IPS-18c (cell line): Measurements from ENCODE around the gene TMEM176B.

Experiments used
- H3K4me3 ChIP-seq: 2 replicates; pipeline ENCODE4 v1.7.0; 2013; ENCODE audit warnings: low read depth, mild to moderate bottlenecking, low read length, moderate library complexity; ENCODE audit not compliant: insufficient read depth
- H3K9me3 ChIP-seq: one replicate; pipeline ENCODE4 v1.6.1; 2013; ENCODE audit warnings: mild to moderate bottlenecking, low read length, moderate library complexity; ENCODE audit not compliant: control insufficient read depth, insufficient read depth

The TMEM176B gene

DNA sequence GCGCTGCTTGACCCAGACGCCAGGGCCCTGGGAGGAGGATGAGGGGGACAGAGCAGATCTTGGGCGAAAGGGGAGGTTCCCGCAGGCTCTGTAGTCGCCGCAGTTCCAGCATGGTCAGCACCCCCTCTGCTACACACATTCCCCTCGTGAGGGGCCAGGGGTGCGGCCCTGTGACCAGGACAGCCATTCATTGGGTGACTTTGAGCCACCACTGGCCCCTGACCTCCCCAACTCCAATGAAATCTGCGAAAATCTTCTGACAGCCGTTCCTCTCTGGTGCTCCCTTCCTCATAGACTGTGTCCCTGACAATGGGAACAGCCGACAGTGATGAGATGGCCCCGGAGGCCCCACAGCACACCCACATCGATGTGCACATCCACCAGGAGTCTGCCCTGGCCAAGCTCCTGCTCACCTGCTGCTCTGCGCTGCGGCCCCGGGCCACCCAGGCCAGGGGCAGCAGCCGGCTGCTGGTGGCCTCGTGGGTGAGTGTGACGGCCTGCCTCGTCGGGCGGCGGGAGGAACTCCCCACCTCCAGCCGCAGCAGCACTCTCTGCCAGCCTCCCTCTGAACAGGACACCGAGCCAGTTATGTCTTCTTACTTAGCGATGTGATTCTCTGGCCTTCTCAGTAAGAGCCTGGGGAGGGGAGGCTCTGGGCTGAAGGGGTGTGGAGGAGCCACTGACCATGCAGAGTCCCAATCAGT is 1.2 kb upstream of the TMEM176B start:
- peaks cover 3% of the 10 kb centered on the region for H3K9me3 ChIP-seq
- H3K4me3 ChIP-seq = peak overlapping the region; percentile 38; the same call in 1 of the 2 replicates

DNA sequence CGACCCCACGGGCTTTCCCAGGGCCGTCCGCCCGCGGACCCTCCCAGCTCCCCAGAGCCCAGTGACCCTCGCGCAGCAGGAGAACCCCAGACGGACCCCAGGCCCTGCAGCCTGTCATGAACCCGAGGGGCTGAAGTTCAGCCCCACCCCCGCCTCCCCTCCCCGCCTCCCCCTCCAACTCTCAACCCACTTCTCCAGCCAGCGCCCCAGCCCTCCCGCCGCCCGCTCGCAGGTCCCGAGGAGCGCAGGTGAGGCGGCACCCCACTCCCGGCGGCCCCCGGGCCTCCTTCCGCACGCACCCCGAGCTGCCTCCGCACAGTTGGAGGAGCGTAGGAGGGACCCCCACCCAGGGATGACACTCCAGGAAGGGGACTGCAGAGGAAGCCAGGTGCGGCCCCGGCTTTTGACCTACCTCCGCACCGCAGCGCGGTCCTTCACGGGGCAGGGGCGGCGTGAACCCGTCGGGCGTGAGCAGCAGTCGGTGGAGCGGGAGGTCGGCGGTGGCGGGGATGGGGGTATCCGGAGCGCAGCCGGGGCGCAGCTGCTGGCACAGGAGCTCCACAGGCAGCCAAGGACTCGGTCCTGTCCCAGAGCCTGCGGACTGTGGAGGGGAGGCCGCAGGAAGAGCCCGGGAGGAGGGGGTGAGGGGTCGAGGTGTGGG is 547 bp upstream of the TMEM176B start, which contains the start of gene TMEM176A:
Gene TMEM176A, plus strand, starts transcription at position 189 of the 661 bp plus-strand sequence. CDS start 782 bp downstream, outside the sequence.
- Histone ChIP-seq H3K4me3 (peak within 1 kb of the TSS; percentile 46), H3K9me3 (peaks cover 3% of the 10 kb centered on the region)

DNA sequence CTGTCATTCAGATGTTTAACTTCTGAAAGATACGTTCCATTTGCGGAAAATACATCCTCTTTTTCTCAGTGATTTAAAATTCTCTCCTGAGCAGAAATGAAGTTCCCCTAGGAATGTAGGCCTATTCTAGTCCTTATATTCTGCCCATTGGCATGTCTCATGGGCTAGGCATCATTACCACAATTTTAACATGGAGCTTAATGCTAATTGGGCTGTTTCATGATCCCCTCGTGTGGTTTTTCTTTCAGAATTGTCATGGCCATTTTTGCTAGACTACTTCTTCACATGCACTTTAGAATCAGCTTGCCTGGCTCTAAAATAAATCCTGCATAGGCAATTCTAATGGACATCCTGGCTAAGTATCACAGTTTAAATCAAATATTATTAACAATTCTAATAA is 1.0 kb downstream of the TMEM176B start:
- H3K9me3 ChIP-seq = peaks cover 3% of the 10 kb centered on the region
- H3K4me3 ChIP-seq = no peak overlapping the region

DNA sequence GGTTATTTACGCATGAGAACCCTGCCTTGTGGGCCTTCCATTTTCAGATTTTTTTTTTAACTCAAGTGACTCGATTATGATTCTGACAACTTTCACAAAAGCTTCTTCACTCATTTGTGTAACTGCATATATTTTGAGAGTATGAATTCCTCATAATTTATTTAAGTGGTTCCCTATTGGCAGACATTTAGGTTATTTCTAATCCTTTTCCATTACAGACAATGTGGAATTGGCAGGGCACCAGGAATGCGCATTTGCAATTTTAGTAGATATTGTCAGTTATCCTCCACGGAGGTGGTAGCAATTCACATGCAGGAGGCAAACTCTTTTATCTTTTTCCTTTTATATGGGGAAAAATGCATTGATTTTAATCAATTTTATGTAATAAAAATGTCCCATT is 2.5 kb downstream of the TMEM176B start:
- Histone ChIP-seq H3K9me3 (peaks cover 3% of the 10 kb centered on the region), H3K4me3 (no peak overlapping the region)

DNA sequence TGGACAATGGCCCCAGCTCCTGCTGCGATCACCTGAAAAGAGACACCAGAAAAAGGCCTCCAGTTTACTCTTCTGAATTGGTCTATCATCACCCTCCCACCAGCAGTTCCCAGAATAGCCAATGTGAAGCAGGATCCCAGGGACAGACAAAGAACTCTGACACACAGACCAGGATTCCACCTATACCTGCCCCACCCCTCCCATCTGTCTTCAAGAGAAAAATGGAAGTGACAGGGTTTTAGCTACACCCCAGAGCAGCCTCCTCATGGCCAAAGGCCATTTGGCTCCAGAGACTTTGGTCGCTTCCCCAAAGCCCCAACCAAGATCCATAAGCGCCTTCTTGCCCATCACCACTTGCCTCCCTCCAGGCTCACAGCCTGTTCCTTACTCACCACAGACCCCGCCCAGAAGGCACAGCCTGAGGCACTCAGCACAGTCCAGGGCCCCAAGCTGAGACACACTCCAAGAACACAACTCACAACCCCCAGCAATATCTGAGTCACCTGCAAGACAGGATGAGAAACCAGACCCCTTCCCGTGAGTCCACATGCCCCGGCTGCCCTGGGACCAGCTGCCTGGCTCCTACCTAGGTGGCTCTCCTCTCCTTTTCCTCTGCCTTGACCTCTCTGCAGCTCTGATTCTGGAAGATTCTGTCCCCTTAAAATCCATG is 6.5 kb downstream of the TMEM176B start:
- Histone ChIP-seq H3K4me3 (no peak overlapping the region; the same call in 1 of the 2 replicates), H3K9me3 (no peaks in the 10 kb centered on the region)

DNA sequence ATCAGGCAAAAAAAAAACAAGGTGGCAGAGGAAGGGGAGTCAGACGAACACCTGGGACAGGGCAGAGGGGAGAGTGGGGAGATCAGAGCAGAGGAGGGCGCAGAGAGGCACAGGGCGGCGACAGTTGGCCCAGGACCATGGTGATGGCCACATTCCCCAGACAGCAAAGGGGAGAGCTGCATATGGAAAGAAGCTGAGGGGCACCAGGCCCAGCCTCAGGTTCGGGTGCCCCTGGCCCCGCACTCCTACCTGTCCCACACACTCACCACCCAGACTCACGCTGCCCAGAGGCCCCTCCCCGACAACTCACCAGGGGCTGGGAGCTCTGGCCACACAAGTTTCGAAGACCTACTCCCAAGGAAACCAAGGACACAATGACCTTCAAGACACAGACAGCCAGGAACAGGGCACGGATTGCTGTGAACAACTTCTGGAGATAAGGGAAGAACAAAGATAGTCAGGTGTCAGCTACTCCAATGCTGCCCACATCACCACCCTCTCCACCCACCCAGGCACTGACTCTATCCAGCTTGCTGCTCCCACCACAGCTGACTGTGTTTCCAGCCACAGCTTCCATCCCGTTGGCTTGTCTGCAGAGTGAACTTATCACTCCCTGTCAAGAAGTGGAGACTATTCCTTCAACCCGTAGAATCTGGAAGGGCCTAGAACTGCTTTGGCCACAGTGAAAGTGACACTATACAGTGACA is 8.3 kb downstream of the TMEM176B start:
- Histone ChIP-seq H3K9me3 (no peaks in the 10 kb centered on the region), H3K4me3 (no peak overlapping the region)

DNA sequence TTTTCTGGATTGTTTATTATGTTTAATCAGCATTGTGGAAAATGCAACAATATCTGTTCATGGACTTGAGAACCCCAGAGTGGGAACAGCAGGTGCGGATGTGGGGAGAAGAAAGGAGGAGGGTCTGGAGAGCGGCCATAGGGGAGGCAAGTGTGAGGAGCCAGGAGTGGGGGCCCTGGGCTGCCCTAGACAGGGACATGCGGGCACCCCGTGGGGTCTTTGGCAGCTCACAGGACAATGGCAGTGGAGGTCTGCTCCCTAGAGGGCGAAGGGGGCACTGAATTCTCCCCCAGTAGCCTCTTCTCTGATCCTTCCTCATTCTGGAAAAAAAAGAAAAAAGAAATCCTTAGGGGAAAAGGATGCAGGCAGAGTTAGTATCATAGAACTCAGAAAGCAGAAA is 8.9 kb downstream of the TMEM176B start:
- no peak overlapping the region for H3K4me3 ChIP-seq
- H3K9me3 ChIP-seq = no peaks in the 10 kb centered on the region

DNA sequence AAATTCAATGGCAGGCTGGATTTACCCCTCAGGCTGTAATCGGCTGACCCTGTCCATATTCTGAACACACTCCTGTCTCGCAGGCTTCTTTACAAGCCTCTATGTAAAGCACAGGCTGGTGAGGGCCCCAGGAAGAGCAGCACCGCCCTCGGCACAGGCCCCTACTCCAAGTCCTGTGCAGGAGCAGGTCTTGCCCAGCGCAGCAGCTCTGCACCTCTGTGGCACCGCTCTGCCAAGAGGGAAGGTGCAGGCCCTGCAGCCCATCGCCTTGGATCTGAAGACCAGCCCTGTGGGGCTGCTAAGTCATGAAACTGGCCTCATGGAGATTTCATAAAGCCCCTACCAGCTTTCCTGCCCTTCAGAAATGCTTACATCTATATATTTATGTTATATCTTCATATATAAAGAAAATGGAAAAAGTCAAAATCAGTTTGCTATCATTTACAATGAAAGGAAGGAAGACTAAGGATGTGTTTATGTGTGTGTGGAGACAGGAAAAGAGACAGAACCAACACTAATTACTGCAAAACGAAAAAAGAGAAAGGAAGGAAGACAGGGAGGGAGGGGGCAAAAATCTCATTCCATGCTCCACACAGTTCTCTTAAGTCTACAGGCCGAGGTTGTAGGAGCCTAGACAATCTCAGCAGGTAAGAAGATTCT is 9.6 kb downstream of the TMEM176B start:
- Histone ChIP-seq H3K9me3 (no peaks in the 10 kb centered on the region), H3K4me3 (no peak overlapping the region)

DNA sequence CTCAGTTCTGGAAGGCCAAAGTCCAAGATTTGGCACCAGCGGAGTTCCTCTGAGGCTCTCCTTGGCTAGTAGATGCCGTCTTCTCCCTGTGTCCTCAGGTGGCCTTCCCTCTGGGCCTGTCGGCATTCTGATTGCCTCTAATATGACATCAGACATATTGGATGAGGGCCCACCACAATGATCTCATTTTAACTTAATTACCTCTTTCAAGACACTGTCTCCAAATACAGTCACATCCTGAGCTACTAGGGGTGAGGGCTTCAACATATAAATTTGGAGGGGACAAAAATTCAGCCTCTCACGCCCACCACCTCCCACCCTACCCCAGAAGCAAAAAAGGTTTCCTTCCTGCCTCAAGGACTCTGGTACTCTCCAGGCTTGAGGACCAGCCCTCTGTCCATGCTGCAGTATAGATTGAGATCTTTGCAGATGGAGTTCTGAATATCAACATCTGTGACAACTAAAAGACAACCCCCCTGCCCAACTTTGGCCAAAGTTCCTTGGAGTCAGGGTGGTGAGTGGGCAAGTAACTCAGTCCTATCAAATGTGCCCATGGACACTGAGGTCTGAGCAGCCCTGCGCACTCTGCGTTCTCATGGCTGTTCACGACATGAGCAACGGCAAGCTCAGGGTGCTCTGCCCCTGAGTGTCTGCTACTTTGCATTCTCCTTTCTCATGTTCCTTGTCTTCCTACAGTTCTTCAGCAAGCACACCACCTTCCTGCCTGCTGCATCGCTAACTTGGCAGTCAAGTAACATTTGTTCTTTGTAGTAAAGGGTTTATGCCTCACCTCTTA is 11.5 kb downstream of the TMEM176B start:
- no peak overlapping the region for H3K4me3 ChIP-seq
- no peaks in the 10 kb centered on the region for H3K9me3 ChIP-seq

DNA sequence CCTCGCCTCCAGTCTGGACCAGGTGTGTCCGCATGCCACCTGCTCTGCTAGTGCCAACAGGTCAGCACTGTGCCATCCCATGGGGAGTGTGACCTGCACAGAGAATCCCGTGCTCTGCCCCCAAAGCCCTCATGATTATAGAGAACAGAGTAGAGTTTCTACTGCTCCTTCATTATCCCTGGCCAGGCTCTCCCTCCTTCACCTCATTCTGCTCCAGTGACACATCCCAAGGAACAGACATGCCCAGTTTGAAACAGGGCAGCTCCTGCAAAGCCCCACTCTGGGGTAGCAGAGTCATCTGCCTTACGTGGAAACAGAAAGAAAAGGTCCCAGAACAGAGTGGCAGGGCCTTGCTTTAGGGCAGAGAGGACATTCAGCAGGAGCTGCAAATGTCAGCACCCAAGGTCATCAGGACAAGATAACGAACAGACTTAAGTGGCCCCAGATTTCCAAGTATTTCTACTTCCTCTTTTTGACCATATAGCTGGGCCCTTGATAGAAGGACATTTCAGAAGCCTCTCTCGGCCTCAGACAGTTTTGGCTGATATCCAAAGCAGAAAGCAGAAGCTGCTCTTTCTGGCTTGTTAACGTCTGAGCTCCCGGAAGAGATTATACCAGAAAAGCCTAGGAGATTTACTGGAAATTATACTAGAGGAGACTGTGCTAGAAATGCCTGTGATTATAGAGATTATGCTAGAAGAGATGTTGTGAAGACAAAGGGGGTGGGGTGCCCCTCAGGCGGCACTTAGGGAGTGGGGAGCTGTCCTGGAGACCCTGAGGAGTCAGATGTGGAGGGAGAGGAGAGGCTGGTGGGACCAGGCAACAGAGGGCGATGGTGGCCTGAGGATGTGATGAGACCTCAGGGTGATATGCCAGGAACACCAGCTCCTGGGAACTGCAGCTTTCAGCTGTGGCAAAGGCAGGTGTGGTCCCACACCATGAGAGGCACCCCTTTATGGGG is 12.6 kb downstream of the TMEM176B start:
- Histone ChIP-seq H3K4me3 (no peak overlapping the region), H3K9me3 (no peaks in the 10 kb centered on the region)

DNA sequence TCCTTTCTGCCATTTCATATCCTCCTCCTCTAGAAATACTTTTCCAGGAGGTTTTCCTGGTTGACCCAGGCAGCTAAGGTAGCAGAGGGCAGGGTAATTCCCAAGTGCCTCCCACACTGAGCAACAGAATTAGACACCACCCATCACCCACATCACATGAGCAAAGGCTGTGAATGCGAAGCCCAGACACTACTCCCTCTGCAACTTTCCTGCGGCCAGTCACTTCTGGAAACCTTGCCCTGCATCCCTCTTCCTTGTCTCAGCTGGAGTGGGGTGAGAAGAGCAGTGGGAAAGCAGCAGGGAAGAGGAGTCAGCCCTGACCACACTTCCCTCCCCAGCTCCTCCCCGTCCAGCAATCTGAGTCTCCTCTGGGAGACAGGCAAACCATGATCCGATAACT is 15.2 kb downstream of the TMEM176B start:
- Histone ChIP-seq H3K9me3 (no peaks in the 10 kb centered on the region), H3K4me3 (no peak overlapping the region)

DNA sequence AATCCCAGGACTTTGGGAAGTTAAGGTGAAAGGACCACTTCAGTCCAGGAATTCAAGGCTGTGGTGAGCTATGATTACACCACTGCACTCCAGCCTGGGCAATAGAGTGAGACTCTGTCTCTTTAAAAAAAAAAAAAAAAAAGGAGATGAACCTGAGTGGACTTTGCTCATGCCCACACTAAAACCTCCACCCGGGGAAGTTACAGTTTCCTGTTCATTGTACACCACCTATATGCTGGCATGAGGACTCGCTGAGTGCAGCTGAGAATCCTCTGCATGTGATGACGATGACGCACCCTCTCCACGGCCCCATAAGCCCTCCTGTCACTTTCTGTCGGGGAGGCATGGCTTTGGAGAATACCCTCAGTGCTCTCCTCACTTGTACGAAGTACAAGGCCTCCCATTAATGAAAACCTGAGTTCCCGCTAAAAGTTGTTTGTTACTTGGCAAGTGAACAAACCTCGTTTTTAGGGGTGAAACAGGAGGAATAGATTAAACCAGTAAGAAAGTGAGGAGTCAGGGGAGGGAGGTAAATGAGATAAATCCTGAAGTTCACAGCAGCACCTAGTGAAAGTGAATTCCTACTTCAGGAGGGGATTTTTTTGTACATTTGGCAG is 15.9 kb downstream of the TMEM176B start:
- no peaks in the 10 kb centered on the region for H3K9me3 ChIP-seq

DNA sequence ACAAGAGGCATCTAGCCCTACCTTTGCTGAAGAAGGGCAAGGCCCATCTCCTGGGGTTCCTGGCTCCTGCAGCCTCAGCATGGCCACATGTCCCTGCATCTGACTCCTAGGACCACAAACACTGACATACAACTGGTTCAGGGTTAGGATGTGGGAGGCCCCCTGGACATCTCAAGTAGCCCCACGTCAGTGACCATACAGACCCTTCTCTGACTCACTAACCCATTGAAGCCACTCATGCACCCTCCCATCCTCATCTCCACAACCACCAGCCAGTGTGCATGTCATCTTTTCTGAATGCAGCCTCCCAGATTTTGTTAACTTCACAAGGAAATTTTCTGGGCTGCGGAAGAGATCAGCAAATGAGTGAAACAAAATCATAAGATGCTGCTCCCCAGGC is 18.2 kb downstream of the TMEM176B start:
- Histone ChIP-seq H3K4me3 (no peak overlapping the region), H3K9me3 (no peaks in the 10 kb centered on the region)

More for the DNA sequence above, 15.9 kb downstream of the TMEM176B start:
- H3K4me3 ChIP-seq = no peak overlapping the region

DNA sequence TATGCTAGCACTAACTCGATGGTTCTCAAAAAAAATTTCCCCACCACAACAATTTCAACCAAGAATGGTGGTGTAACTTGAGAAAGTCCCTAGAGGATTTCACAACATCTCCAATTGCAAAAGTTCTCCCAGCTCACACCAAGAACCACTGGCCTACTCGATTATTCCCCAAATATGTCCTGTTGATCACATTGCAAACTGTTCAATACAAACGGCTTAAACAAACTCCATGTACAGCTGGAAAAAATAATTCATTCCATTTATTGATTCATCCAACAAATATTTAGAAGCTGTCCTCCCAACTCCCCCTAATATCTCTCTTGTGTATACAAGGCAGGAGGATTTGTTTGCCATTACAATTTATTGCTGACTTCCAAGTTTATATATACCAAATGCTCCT is 19.1 kb downstream of the TMEM176B start:
- H3K9me3 ChIP-seq = no peaks in the 10 kb centered on the region

DNA sequence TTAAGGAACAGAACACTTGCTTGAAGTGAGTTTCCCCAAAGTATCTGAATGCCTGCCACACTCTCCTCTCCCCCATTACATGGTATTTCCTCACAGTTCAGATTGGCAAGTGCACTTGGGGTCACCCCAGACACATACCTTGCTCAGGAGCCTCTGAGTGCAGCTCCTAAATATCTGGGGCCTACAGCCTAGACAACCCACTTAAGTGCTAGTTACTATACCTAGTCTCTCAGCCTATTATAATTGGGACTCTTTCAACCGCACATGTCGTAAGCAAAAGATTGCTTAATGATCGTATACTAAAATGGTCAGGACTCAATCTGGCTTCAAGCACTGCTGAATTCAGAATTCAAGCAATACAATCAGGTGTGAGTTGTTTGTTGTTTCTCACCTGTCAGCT is 19.9 kb downstream of the TMEM176B start:
- no peaks in the 10 kb centered on the region for H3K9me3 ChIP-seq
- H3K4me3 ChIP-seq = no peak overlapping the region

More for the DNA sequence above, 19.1 kb downstream of the TMEM176B start:
- H3K4me3 ChIP-seq = no peak overlapping the region
